Naive B cell (primary cell): Measurements from ENCODE around the gene PLXNA4. TPM values are rescaled to one million over a fixed set of nuclear protein-coding genes. Genes with fewer than 3 reads are reported as not detected.

Experiments used
- ATAC-seq, 2 donors: fragments of 150-1000 bp; cut with Tn5 transposase; 2 replicates each; pipeline ENCODE4 v1.10.0; 2021; ENCODE audit warnings: low read depth in 2 of 2, mild to moderate bottlenecking in 2 of 2, moderate library complexity in 2 of 2
- DNase-seq: peaks from one replicate; pipeline ENCODE4 v3.0.0; 2022
- H3K27ac Mint-ChIP-seq, 6 donors: one replicate each; pipeline ENCODE4 v1.8.0; 2020 to 2022; ENCODE audit warnings: mild to moderate bottlenecking in 6 of 6, mixed read lengths in 6 of 6, moderate library complexity in 5 of 6, inconsistent platforms in 2 of 6
- H3K27me3 Mint-ChIP-seq, 3 donors: one replicate each; pipeline ENCODE4 v1.8.0; 2021 to 2022; ENCODE audit warnings: mixed read lengths in 3 of 3, mild to moderate bottlenecking in 1 of 3
- H3K36me3 Mint-ChIP-seq, 2 donors: one replicate each; pipeline ENCODE4 v1.8.0; 2020 to 2022; ENCODE audit warnings: mixed read lengths in 2 of 2, inconsistent platforms in 1 of 2, mild to moderate bottlenecking in 1 of 2
- H3K4me1 Mint-ChIP-seq, 3 donors: one replicate each; pipeline ENCODE4 v1.8.0; 2020 to 2022; ENCODE audit warnings: mixed read lengths in 3 of 3, inconsistent platforms in 1 of 3, mild to moderate bottlenecking in 1 of 3, moderate library complexity in 1 of 3
- H3K4me3 Mint-ChIP-seq, 8 donors: one replicate each; pipeline ENCODE4 v1.8.0; 2020 to 2022; ENCODE audit warnings: mild to moderate bottlenecking in 8 of 8, mixed read lengths in 8 of 8, moderate library complexity in 8 of 8, inconsistent platforms in 2 of 8
- H3K9me3 Mint-ChIP-seq, 7 donors: one replicate each; pipeline ENCODE4 v1.8.0; 2020 to 2022; ENCODE audit warnings: mixed read lengths in 7 of 7, mild to moderate bottlenecking in 5 of 7, inconsistent platforms in 2 of 7, moderate library complexity in 1 of 7
- polyA plus RNA-seq, 6 donors: library from polyadenylated mRNA; unstranded; fragments of 300-500 nt; fragmentation: Illumina TruSeq; gene quantifications; one replicate each; pipeline ENCODE4 v1.2.3, GENCODE V29; 2021; ENCODE audit warnings: low read depth in 6 of 6

PLXNA4 gene
- polyA plus RNA-seq, 6 donors from 2014 or later = not detected

DNA sequence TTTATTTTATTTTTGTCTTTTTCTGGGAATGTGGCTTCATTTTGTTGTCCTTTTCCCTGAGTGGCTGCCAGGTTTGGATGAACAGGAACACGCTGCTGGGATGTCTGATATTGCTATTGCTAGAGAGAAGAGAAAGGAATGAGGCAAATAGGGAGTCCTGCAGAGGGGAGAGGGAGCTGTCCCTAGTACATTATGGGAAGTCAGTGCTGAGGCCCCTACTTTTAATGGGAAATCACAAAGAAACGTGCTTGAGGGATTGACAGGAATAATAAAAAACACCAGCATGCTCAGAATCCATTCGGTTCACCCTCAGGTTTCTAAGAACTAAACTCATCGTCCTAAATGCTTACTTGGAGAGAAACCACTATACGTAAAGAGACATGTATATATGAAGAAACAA, 306.6 kb downstream of the PLXNA4 start:
- Mint-ChIP-seq H3K36me3 (no peaks in the 10 kb centered on the region), H3K27me3 (peaks cover 0 to 7% (median 4%) of the 10 kb centered on the region in 3 donors), H3K4me3 (no peak overlapping the region), H3K27ac (no peak overlapping the region), H3K4me1 (no peaks in the 10 kb centered on the region), H3K9me3 (peaks cover 0 to 14% (median 0%) of the 10 kb centered on the region in 7 donors)
- no peak for ATAC-seq
- DNase-seq = no peak

DNA sequence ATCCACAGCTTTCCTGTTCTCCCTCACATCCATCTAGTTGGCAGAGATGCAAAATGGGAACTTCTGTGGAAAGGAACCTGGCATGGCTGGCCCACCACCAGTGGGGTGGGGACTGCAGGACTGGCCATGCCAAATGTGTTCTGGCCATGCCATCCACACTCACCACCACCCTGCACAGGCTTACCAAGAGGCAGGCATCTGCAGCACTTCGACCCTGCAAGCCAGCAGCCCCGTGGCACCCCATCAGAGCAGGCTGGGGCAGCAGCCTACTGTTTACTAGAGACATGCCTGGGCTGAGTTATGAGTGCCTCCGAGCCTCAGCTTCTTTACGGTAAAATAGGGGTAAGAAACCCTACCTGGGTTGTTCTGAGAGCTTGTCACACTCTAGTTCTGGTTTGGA, 313.1 kb downstream of the PLXNA4 start:
- DNase-seq = no peak
- Mint-ChIP-seq H3K36me3 (no peaks in the 10 kb centered on the region), H3K27ac (no peak overlapping the region), H3K4me1 (no peaks in the 10 kb centered on the region), H3K4me3 (no peak overlapping the region), H3K27me3 (peaks cover 0 to 3% (median 0%) of the 10 kb centered on the region in 3 donors), H3K9me3 (peaks cover 0 to 9% (median 0%) of the 10 kb centered on the region in 7 donors)
- ATAC-seq = no peak

DNA sequence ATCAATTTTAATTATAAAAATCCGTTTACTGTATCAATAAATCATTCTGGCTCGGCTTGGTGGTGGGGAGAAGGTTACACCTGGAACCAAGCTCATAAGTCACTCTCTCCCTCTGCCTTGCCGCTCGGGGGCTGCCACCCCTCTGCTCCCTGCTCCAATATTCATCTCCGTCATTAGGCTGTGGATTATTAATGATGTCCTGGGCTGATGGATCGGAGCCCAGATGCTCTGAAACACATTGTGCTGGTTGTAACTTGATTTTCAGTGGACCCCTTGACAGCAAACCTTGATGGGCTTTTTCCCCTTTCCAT, 314.2 kb downstream of the PLXNA4 start:
- no peak overlapping the region for H3K27ac Mint-ChIP-seq
- H3K4me3 Mint-ChIP-seq = no peak overlapping the region
- H3K4me1 Mint-ChIP-seq = no peaks in the 10 kb centered on the region
- H3K27me3 Mint-ChIP-seq = peaks cover 0 to 3% (median 0%) of the 10 kb centered on the region in 3 donors
- peaks cover 0 to 9% (median 0%) of the 10 kb centered on the region in 7 donors for H3K9me3 Mint-ChIP-seq
- ATAC-seq (no peak), DNase-seq (no peak)
- H3K36me3 Mint-ChIP-seq = no peaks in the 10 kb centered on the region

DNA sequence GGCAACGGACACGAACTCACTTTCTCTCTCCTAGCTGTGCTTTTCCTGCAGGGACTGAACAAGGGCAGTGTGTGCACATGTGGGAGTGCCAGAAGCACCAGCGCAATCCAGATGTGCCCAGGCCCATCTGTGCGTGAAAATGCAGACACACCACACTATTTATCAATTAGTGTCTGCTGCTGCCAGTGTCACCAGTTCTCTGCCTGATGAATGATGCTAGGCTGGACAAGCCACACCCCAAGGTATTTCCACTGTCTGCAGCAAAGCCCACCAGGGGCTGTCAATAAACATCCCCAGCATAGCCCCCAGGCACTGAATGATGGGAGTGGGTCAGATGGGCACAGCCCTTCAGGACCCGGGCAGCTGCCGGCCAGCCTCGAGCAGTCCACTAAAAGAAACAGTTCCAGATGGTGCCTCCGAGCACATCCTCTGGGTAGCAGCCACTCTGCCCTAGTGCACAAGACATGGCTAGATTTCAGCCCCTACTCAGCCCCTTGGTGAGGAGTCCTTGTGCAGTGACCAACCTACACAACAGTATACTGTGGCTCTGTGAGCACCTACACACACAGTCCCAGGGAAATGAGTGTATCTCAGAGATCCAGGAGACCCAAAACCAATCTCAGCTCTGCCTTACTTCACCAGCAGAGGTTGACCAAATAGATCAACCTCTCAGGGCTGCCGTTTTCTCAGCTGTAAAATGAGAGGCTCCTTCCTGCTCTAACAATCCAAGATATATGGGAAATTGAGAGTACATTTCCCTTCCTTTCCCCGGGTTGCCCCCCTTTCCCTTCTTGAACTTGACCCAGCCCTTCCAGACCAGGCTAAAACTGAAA, 314.7 kb downstream of the PLXNA4 start:
- no peak overlapping the region for H3K27ac Mint-ChIP-seq
- DNase-seq (no peak), ATAC-seq (no peak)
- peaks cover 0 to 9% (median 0%) of the 10 kb centered on the region in 7 donors for H3K9me3 Mint-ChIP-seq
- H3K36me3 Mint-ChIP-seq = no peaks in the 10 kb centered on the region
- peaks cover 0 to 3% (median 0%) of the 10 kb centered on the region in 3 donors for H3K27me3 Mint-ChIP-seq
- H3K4me1 Mint-ChIP-seq = no peaks in the 10 kb centered on the region
- no peak overlapping the region for H3K4me3 Mint-ChIP-seq

DNA sequence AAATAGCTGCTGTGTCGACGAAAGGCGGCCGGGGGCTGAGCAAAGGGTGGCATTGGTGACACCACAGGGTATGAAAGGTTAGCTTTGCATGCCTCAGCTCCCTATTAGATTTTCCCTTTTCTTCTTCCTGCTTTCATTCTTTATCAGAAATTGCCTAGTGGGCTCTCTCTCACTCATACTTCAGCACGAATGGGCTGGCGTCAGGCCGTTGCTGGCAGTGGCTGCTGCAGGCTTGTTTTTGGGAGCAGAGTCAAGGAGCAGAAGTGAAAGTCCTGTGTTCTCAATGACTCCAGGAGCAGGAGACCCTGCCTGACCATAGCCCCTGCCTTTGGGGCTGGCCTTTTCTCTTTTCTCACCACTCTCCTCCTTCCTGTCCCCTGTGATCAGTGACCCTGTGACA, 318.0 kb downstream of the PLXNA4 start:
- H3K27ac Mint-ChIP-seq = no peak overlapping the region
- H3K4me1 Mint-ChIP-seq = no peaks in the 10 kb centered on the region
- H3K4me3 Mint-ChIP-seq = no peak overlapping the region
- DNase-seq (no peak), ATAC-seq (no peak)
- H3K9me3 Mint-ChIP-seq = peaks cover 0 to 5% (median 0%) of the 10 kb centered on the region in 7 donors
- H3K27me3 Mint-ChIP-seq = peaks cover 0 to 14% (median 10%) of the 10 kb centered on the region in 3 donors
- H3K36me3 Mint-ChIP-seq = no peaks in the 10 kb centered on the region

DNA sequence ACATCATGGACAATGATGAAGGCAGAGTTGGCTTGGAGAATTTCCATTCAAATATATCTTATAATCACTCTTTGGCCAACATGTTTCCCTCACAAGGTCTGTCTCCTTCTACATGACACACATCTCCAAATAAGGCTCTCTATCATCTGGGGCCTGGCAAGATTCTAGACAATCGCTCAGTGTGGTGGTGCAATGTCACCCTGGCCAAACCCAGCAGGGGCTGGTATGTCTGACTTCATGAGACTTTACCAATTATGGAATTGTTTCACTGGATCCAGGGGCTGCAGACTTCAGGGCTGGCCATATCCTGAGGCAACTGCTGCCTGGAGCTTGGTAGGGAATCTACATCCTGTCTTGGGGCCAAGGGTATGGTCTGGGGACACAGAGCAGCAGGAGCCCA, 319.0 kb downstream of the PLXNA4 start:
- DNase-seq (no peak), ATAC-seq (no peak)
- H3K9me3 Mint-ChIP-seq = peaks cover 0 to 5% (median 0%) of the 10 kb centered on the region in 7 donors
- no peaks in the 10 kb centered on the region for H3K36me3 Mint-ChIP-seq
- peaks cover 0 to 14% (median 10%) of the 10 kb centered on the region in 3 donors for H3K27me3 Mint-ChIP-seq
- H3K4me1 Mint-ChIP-seq = no peaks in the 10 kb centered on the region
- H3K4me3 Mint-ChIP-seq = no peak overlapping the region
- no peak overlapping the region for H3K27ac Mint-ChIP-seq

DNA sequence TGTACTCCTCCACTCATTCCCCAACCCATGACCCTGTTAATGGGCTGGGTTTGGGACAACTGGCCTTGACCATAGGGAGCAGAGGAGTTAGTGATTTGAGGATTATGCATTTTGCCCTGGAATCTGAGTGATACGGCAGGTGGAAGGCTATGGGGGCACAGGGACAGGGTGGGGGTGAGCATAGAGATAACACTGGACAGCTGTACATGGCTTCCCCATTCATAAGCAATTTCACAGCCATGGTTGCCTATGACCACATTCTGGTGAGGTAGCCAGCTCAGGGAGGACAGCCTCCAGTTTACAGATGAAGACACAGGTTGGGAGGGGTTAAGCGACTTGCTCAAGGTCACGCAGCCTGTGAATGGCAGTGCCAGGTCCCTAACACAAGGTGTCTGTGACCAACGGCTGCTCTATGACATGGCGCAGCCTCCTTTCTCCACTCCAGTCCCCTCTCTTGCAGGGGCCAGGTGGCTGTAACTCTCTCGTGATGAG, 319.5 kb downstream of the PLXNA4 start:
- Mint-ChIP-seq H3K27me3 (peaks cover 0 to 14% (median 10%) of the 10 kb centered on the region in 3 donors), H3K4me1 (no peaks in the 10 kb centered on the region), H3K4me3 (no peak overlapping the region), H3K9me3 (peaks cover 0 to 5% (median 0%) of the 10 kb centered on the region in 7 donors), H3K36me3 (no peaks in the 10 kb centered on the region), H3K27ac (no peak overlapping the region)
- ATAC-seq (no peak), DNase-seq (no peak)

DNA sequence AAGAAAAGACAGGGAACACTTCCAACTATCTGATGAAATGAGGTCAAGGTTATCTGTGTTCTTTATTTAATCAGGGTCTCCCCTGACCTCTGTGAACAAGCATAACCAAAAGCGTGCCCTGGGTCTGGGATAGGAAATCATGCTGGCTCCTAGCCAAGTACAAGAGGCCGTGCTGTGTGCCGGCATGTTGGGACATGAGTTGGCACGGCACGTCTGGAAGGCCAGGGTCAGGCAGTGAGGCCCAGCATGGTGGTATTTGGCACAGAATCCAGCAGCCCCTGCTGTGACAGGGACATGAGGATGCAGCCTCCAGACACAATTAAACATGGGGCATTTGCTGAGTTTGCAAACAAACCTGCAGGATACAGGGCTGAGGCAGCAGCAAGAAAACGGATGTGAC, 320.4 kb downstream of the PLXNA4 start:
- H3K9me3 Mint-ChIP-seq = peaks cover 0 to 5% (median 0%) of the 10 kb centered on the region in 7 donors
- H3K27ac Mint-ChIP-seq = peak overlapping the region in 1 of 6 donors; percentile 56
- DNase-seq (no peak), ATAC-seq (no peak)
- no peaks in the 10 kb centered on the region for H3K36me3 Mint-ChIP-seq
- no peaks in the 10 kb centered on the region for H3K4me1 Mint-ChIP-seq
- H3K4me3 Mint-ChIP-seq = no peak overlapping the region
- H3K27me3 Mint-ChIP-seq = peaks cover 0 to 21% (median 10%) of the 10 kb centered on the region in 3 donors

DNA sequence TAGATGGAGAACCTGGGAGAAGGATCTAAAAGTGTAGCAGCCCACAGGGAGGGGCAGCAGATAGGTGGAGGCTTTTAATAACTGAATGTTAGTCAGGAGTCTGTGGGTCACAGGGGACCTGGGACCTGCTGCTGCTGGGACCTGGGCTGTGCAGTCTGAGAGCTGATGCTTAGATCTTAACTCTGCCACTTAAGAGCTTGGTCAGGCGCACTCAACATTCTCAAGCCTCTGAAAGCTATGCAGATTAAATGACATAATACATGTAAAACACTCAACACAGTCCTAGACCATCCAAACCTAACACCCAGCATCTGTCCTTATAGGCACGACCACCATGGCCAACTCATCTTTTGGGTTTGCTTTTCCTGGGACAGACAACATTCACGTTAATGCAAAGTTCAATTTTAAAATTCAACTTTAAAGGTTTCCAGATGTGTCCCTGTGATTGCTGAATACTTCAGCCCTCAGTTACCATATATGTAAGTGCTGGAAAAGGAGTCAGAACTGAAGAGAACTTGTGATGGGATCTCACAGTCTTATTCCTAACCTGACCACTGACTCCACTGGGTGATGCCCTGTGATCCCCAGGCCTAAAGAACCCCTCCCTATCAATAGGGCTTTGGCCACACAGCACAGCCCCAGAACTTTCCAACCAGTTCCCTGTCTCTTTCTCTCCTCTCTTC, 321.0 kb downstream of the PLXNA4 start:
- no peaks in the 10 kb centered on the region for H3K36me3 Mint-ChIP-seq
- ATAC-seq (no peak), DNase-seq (no peak)
- no peak overlapping the region for H3K4me3 Mint-ChIP-seq
- peak overlapping the region in 1 of 6 donors; percentile 20 for H3K27ac Mint-ChIP-seq
- H3K9me3 Mint-ChIP-seq = peaks cover 0 to 2% (median 0%) of the 10 kb centered on the region in 7 donors
- H3K4me1 Mint-ChIP-seq = no peaks in the 10 kb centered on the region
- peaks cover 0 to 25% (median 10%) of the 10 kb centered on the region in 3 donors for H3K27me3 Mint-ChIP-seq

DNA sequence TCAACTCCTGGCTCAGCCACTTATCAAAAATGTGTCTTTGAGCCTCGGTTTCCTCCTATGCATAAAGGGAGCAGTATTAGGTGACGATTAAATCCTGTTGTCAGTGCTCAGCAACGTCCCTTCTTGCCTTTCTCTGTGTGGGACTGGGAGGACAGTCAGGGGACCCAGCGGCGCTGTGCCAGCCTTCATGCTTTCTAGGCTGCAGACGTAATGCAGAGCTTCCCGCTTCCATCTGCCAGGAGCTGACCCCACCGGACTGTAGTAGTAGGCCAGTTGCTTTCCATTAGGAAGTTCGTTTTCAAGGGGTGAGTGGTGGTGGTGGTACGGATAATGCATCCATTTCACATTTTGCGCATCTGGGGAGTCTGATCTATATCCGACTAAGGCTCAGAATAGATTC, 321.8 kb downstream of the PLXNA4 start:
- peaks cover 0 to 3% (median 0%) of the 10 kb centered on the region in 7 donors for H3K9me3 Mint-ChIP-seq
- H3K27me3 Mint-ChIP-seq = peaks cover 0 to 28% (median 7%) of the 10 kb centered on the region in 3 donors
- no peak overlapping the region for H3K27ac Mint-ChIP-seq
- no peaks in the 10 kb centered on the region for H3K36me3 Mint-ChIP-seq
- no peak for DNase-seq
- no peaks in the 10 kb centered on the region for H3K4me1 Mint-ChIP-seq
- no peak overlapping the region for H3K4me3 Mint-ChIP-seq
- ATAC-seq = no peak

DNA sequence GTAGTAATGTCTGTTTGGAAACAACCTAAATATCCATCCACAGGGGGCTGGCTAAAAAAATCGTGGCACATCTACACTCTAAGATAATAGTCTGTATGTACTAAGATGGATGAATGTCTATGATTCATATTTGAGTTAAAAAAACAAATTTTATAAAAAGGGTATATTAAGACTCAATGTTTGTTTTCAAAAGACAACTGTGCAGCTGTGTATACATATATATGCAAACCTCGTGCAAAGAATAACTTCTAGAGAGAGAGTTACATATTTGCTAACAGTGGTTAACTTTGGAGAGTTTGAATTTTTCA, 323.5 kb downstream of the PLXNA4 start:
- DNase-seq (no peak), ATAC-seq (no peak)
- Mint-ChIP-seq H3K4me3 (no peak overlapping the region), H3K27ac (no peak overlapping the region), H3K27me3 (peaks cover 0 to 28% (median 11%) of the 10 kb centered on the region in 3 donors), H3K9me3 (peaks cover 0 to 8% (median 3%) of the 10 kb centered on the region in 7 donors), H3K4me1 (no peaks in the 10 kb centered on the region), H3K36me3 (no peaks in the 10 kb centered on the region)

DNA sequence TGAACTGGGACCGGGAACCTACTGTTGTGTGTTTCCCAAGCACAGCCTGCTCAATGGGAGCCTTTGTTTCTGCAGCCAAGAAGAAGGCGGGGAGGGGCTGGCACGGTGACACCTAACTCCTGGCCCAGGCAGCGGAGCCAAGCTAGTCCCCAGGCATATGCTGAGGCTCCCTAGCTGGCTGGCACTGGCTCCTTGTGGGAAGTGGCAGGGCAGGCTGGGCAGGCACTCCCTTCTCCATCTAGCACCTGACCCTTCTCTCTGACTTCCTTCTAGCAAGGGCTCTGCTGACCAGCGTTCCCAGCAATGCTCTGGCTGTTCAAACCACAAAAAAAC, 325.0 kb downstream of the PLXNA4 start:
- DNase-seq (no peak), ATAC-seq (no peak)
- Mint-ChIP-seq H3K27ac (peak overlapping the region in 2 of 6 donors; percentile 19 to 63), H3K4me3 (no peak overlapping the region), H3K4me1 (no peaks in the 10 kb centered on the region), H3K9me3 (peaks cover 0 to 17% (median 4%) of the 10 kb centered on the region in 7 donors), H3K36me3 (no peaks in the 10 kb centered on the region), H3K27me3 (peaks cover 0 to 28% (median 15%) of the 10 kb centered on the region in 3 donors)

DNA sequence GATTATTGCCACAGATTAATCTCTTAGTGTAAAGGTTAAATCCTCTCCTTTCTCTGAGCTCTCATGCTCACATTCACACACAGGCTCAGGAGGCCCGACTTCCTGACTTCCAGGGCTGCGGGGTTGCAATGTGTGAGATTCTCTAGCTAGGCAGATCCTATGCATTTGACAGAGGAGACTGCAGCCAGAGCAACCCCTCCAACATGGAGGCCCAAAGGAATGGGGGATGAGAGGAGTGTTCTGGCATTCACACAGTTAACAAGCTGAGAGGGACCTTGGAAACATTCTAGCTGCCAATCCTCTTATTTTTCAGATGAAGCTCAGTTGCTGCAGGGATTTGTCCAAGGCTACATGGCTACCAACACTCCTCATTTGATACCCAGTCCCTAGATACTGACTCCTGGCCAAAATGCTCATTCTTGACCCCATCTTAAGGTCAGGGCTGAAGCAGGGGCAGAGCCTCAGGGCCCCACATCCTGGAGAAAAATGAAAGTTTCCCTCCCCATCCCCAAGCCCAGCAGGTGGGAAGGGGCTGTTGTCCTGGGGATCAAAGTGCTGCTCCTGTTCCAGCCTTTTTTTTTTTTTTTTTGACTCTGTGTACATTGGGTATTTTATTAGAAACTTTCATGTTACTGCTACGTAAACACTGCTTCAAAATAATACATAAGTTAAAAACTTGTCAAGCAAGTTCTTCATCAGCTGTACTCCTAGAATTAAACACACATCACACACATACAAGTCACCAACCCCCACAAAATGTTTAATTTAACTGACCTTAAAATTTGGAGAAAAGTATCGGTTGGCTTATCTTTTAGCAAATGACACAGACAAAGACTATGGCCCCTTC, 325.6 kb downstream of the PLXNA4 start:
- DNase-seq (no peak), ATAC-seq (no peak)
- Mint-ChIP-seq H3K27me3 (peaks cover 0 to 27% (median 16%) of the 10 kb centered on the region in 3 donors), H3K4me3 (no peak overlapping the region), H3K4me1 (no peaks in the 10 kb centered on the region), H3K27ac (peak overlapping the region in 1 of 6 donors; percentile 12), H3K9me3 (peaks cover under 1 to 22% (median 5%) of the 10 kb centered on the region in 7 donors), H3K36me3 (peaks cover 0 to 1% of the 10 kb centered on the region in 2 donors)
